Lung (tissue), 12 donors: Measurements from ENCODE around the gene TUBB. TPM values are rescaled to one million over a fixed set of nuclear protein-coding genes. Genes with fewer than 3 reads are reported as not detected.

Source experiments
- ATAC-seq: fragments of 200-7000 bp; cut with Tn5 transposase; one replicate; pipeline ENCODE4 v1.9.1; 2020; ENCODE audit warnings: moderate number of reproducible peaks; ENCODE audit not compliant: insufficient read depth, low FRiP score
- DNase-seq, 3 donors: peaks; one replicate each; pipeline ENCODE4 v3.0.0-alpha.2; 2013 to 2017
- H3K27ac ChIP-seq, 2 donors: one replicate each; pipeline ENCODE4 v1.5.1; 2013; ENCODE audit warnings: mild to moderate bottlenecking in 2 of 2, moderate library complexity in 2 of 2, control low read depth in 1 of 2, inconsistent platforms in 1 of 2, low read depth in 1 of 2, low read length in 1 of 2
- H3K27me3 ChIP-seq, 3 donors: one replicate each; pipeline ENCODE4 v1.5.1; 2013; ENCODE audit warnings: low read length in 2 of 3; ENCODE audit not compliant: control insufficient read depth in 3 of 3, insufficient read depth in 3 of 3
- H3K36me3 ChIP-seq, 4 donors: one replicate each; pipeline ENCODE4 v1.5.1; 2013; ENCODE audit warnings: low read length in 4 of 4, mild to moderate bottlenecking in 1 of 4, moderate library complexity in 1 of 4; ENCODE audit not compliant: control insufficient read depth in 4 of 4, insufficient read depth in 4 of 4
- H3K4me1 ChIP-seq, 5 donors: one replicate each; pipeline ENCODE4 v1.5.1; 2013; ENCODE audit warnings: low read length in 5 of 5, mild to moderate bottlenecking in 2 of 5, moderate library complexity in 1 of 5; ENCODE audit not compliant: control insufficient read depth in 5 of 5, insufficient read depth in 5 of 5
- H3K4me3 ChIP-seq: one replicate; pipeline ENCODE4 v1.5.1; 2013; ENCODE audit warnings: mild to moderate bottlenecking, control low read depth, moderate library complexity
- H3K9ac ChIP-seq, 2 donors: one replicate each; pipeline ENCODE4 v1.5.1; 2013; ENCODE audit warnings: low read length in 2 of 2, control low read depth in 1 of 2; ENCODE audit not compliant: insufficient read depth in 1 of 2
- H3K9me3 ChIP-seq, 4 donors: one replicate each; pipeline ENCODE4 v1.5.1; 2013; ENCODE audit warnings: low read length in 3 of 4, mild to moderate bottlenecking in 1 of 4, moderate library complexity in 1 of 4; ENCODE audit not compliant: control insufficient read depth in 4 of 4, insufficient read depth in 3 of 4
- WGBS, 2 donors: extraction: QIAGEN DNeasy Blood & Tissue Kit; methylation state at CpG; one replicate each; pipeline ENCODE4 v1.1.7; 2013; 5-methylcytosine and 5-hydroxymethylcytosine counted together
- polyA plus RNA-seq, 2 donors: library from polyadenylated mRNA; stranded (reverse); fragments of 200-250 nt; gene quantifications; one replicate each; pipeline ENCODE4 v1.2.1, GENCODE V29; 2013
- total RNA-seq, 2 donors: library from RNA; depleted of rRNA in 1 of 2; stranded (reverse); fragments of >200 nt in 1 of 2; gene quantifications; one replicate each; pipeline ENCODE4 v1.2.1, GENCODE V29; 2014 to 2021
- TF ChIP-seq, protein P1 (sequence below): IDR thresholded peaks from 2 replicates; pipeline ENCODE4 v1.5.1; 2012; ENCODE audit warnings: mild to moderate bottlenecking; ENCODE audit errors: control extremely low read depth, extremely low read depth
- donor health status: control.
- donor health status: control.
- donor health status: Bipolar disorder and iron deficiency.
- donor health status: healthy.
- donor health status: DM: yes; HTN: yes; CAD: no.

Gene TUBB
- total and polyA plus RNA-seq, 4 donors: 171 to 403 (median 297) TPM

DNA sequence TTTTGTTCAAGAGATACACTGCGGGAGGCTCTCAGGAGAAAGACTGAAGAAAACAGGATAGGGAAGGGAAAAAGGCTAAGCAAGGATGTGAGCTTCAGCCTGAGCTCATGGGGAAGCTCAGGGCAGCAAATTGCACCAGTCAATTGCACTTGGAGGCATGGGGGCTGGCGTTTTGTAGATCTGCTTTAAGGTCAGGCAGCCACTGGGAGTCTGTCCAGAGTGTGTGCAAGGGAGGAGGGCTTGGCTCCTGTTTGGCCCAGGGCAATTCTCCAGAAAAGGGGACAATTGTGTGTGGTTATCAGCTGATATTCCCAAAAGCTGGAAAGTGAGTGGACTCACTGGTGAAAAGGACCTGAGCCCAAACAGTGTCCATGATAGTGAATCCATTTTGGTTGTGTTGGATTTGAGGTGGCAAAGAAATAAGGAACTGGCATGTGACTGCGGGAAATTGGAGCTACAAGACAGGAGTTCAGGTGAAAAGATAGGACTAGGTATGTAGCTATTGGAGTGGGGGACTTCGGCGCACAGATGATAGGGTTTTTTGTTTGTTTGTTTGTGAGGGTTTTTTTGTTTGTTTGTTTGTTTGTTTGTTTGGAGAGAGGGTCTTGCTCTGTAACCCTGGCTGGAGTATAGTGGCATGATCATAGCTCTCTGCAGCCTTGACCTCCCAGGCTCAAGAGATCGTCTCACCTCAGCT, 46.5 kb downstream of the TUBB start:
- no peak for ATAC-seq
- peak in 1 of 3 donors; percentile 46 for DNase-seq
- peaks cover 0 to 18% (median 9%) of the 10 kb centered on the region in 5 donors for H3K4me1 ChIP-seq
- H3K27ac ChIP-seq: no peak overlapping the region
- no peak overlapping the region for H3K4me3 ChIP-seq
- no peaks in the 10 kb centered on the region for H3K36me3 ChIP-seq
- TF ChIP-seq, protein P1, sequence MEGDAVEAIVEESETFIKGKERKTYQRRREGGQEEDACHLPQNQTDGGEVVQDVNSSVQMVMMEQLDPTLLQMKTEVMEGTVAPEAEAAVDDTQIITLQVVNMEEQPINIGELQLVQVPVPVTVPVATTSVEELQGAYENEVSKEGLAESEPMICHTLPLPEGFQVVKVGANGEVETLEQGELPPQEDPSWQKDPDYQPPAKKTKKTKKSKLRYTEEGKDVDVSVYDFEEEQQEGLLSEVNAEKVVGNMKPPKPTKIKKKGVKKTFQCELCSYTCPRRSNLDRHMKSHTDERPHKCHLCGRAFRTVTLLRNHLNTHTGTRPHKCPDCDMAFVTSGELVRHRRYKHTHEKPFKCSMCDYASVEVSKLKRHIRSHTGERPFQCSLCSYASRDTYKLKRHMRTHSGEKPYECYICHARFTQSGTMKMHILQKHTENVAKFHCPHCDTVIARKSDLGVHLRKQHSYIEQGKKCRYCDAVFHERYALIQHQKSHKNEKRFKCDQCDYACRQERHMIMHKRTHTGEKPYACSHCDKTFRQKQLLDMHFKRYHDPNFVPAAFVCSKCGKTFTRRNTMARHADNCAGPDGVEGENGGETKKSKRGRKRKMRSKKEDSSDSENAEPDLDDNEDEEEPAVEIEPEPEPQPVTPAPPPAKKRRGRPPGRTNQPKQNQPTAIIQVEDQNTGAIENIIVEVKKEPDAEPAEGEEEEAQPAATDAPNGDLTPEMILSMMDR: no peak
- WGBS, 2 donors: 89 to 90% methylated on average over 6 of the region's 6 CpGs
- no peaks in the 10 kb centered on the region for H3K27me3 ChIP-seq
- no peaks in the 10 kb centered on the region for H3K9me3 ChIP-seq
- H3K9ac ChIP-seq: no peak overlapping the region

DNA sequence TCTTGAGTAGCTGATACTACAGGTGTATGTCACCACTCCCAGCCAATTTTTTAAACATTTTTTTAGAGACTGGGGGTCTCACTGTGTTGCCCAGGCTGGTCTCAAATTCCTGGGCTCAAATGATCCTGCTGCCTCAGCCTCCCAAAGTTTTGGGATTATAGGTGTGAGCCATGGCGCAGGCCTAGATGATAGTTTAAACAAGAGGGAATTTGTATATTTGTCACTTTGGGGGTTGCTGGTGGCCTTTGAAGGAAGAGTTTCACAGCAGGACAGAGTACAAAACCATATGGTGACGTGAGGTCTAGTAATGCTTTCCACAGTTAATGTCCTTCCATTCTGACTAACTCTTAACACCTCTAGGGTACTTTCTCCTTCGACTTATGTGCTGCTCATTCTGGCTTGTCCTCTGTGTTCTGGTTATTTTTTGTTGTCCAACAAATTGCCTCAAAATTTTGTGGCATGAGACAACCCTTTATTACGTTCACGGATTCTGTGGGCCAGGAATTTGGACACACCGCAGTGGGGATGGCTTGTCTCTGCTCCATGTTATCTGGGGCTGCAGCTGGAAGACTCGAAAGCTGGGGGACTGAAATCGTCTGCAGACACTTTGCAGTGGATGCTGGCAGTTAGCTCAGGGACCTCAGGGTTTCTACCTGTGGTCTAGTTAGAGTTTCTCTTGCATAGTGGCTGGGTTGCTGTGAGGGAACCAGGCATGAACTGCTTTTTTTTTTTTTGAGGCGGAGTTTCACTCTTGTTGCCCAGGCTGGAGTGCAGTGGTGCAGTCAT, 47.2 kb downstream of the TUBB start:
- no peak overlapping the region for H3K9ac ChIP-seq
- H3K4me1 ChIP-seq: peaks cover 0 to 18% (median 9%) of the 10 kb centered on the region in 5 donors
- ATAC-seq (no peak), DNase-seq (no peak)
- peak overlapping the region in 1 of 2 donors; percentile 59 for H3K27ac ChIP-seq
- H3K36me3 ChIP-seq: no peaks in the 10 kb centered on the region
- H3K9me3 ChIP-seq: no peaks in the 10 kb centered on the region
- no peaks in the 10 kb centered on the region for H3K27me3 ChIP-seq
- TF ChIP-seq, protein P1: no peak
- no peak overlapping the region for H3K4me3 ChIP-seq
- WGBS, 2 donors: 88 to 90% methylated on average over 9 of the region's 9 CpGs

DNA sequence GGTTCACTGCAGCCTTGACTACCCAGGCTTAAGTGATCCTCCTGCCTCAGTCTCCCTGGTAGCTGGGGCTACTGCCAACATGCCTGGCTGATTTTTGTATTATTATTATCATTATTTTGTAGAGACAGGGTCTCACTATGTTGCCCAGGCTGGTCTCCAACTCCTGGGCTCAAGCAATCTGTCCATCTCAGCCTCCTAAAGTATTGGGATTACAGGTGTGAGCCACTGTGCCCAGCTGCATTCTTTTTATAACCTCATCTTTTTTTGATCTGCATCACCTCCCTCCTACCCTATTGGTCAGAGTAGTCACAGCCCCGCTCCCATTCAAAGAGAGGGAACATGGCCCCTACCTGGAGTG, 47.8 kb downstream of the TUBB start:
- H3K36me3 ChIP-seq: no peaks in the 10 kb centered on the region
- TF ChIP-seq, protein P1: no peak
- peaks cover 0 to 18% (median 9%) of the 10 kb centered on the region in 5 donors for H3K4me1 ChIP-seq
- no peaks in the 10 kb centered on the region for H3K9me3 ChIP-seq
- H3K4me3 ChIP-seq: no peak overlapping the region
- DNase-seq (no peak), ATAC-seq (no peak)
- H3K27ac ChIP-seq: no peak overlapping the region
- 90 to 96% methylated on average over 1 of the region's 1 CpG for WGBS, 2 donors
- no peak overlapping the region for H3K9ac ChIP-seq
- no peaks in the 10 kb centered on the region for H3K27me3 ChIP-seq
